Progenitor cell of endocrine pancreas (in vitro differentiated cells): Measurements from ENCODE around the gene CYP4F2. TPM values are rescaled to one million over a fixed set of nuclear protein-coding genes. Genes with fewer than 3 reads are reported as not detected.

ENCODE experiments used
- DNase-seq: peaks from one replicate; pipeline ENCODE4 v3.0.0; 2021; ENCODE audit warnings: low spot score; ENCODE audit not compliant: unreplicated experiment
- H3K27ac Mint-ChIP-seq: 2 replicates; pipeline ENCODE4 v1.8.0; 2021; ENCODE audit warnings: mild to moderate bottlenecking, moderate library complexity, mixed read lengths
- H3K27me3 Mint-ChIP-seq: 2 replicates; pipeline ENCODE4 v1.8.0; 2021; ENCODE audit warnings: mixed read lengths
- H3K36me3 Mint-ChIP-seq: 2 replicates; pipeline ENCODE4 v1.8.0; 2022; ENCODE audit warnings: mixed read lengths; ENCODE audit not compliant: insufficient read depth
- H3K4me1 Mint-ChIP-seq: 2 replicates; pipeline ENCODE4 v1.8.0; 2021; ENCODE audit warnings: low read depth, mixed read lengths
- H3K4me3 Mint-ChIP-seq: 2 replicates; pipeline ENCODE4 v1.8.0; 2021; ENCODE audit warnings: low read depth, mild to moderate bottlenecking, moderate library complexity, mixed read lengths
- H3K9me3 Mint-ChIP-seq: 2 replicates; pipeline ENCODE4 v1.8.0; 2021; ENCODE audit warnings: low read depth, mixed read lengths
- CTCF ChIP-seq: fragments of 200-600 bp; sonication (generic); IDR thresholded peaks from one replicate; pipeline ENCODE4 v1.5.0; 2021; ENCODE audit warnings: antibody characterized with exemption, mild to moderate bottlenecking; ENCODE audit not compliant: unreplicated experiment
- total RNA-seq: library from RNA; stranded (reverse); gene quantifications from 2 replicates; pipeline ENCODE4 v1.2.1, GENCODE V29; 2021

The CYP4F2 gene
- total RNA-seq, 1 donor from 2014 or later, result not detected

GRCh38 chr19:15926484-15926883, 28.6 kb upstream of the CYP4F2 start:
- DNase-seq, result no peak
- TF ChIP-seq CTCF, result no peak
- no peaks in the 10 kb centered on the region for H3K4me1 Mint-ChIP-seq
- H3K9me3 Mint-ChIP-seq, result peaks cover 73% of the 10 kb centered on the region
- peaks cover 10% of the 10 kb centered on the region for H3K36me3 Mint-ChIP-seq
- H3K27ac Mint-ChIP-seq, result no peak overlapping the region
- no peak overlapping the region for H3K4me3 Mint-ChIP-seq
- no peaks in the 10 kb centered on the region for H3K27me3 Mint-ChIP-seq

DNA sequence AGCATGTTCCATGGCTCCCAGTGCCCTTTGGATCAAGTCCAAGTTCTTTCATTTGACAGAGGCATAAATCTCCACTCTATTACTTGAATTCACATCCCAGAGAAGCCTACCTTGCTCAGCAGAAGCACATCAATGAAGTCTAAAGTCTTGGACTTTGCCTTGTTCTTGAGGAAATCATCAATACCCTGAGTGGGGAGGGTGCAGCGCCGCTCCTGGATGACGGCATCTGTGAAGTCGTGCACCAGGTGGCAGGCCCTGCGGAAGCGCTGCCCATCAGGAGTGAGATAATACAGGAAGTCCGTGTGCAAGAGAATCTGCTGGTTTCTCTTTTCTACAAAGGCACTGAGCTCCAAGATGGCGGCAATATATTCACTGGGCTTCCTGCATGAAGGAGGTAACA, 25.8 kb upstream of the CYP4F2 start:
- Mint-ChIP-seq H3K27ac (no peak overlapping the region), H3K4me3 (no peak overlapping the region), H3K9me3 (peaks cover 74% of the 10 kb centered on the region), H3K27me3 (no peaks in the 10 kb centered on the region), H3K4me1 (no peaks in the 10 kb centered on the region), H3K36me3 (peaks cover 8% of the 10 kb centered on the region)
- TF ChIP-seq CTCF, result no peak
- DNase-seq, result no peak

DNA sequence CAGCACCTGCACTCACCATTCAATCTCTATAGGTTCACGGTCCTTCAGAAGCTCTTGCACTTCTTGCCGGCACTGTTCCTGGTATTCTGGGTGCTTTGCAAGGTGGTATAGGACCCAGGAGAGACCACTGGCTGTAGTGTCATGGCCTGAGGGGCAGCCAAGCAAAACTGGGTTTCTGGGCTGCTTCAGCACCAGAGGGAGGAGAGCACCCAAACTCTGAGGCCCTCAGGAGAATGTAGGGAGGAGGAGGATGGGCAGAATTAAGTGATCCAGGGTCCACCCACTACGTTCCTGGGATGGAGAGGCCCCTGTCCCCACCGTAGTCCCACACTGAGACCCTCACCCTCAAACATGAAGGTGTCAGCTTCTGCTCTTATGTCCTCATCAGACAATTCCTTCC, 24.1 kb upstream of the CYP4F2 start:
- TF ChIP-seq CTCF, result no peak
- H3K4me3 Mint-ChIP-seq, result no peak overlapping the region
- H3K36me3 Mint-ChIP-seq, result peaks cover 6% of the 10 kb centered on the region
- no peaks in the 10 kb centered on the region for H3K27me3 Mint-ChIP-seq
- no peaks in the 10 kb centered on the region for H3K4me1 Mint-ChIP-seq
- H3K9me3 Mint-ChIP-seq, result peaks cover 72% of the 10 kb centered on the region
- H3K27ac Mint-ChIP-seq, result no peak overlapping the region
- no peak for DNase-seq

DNA sequence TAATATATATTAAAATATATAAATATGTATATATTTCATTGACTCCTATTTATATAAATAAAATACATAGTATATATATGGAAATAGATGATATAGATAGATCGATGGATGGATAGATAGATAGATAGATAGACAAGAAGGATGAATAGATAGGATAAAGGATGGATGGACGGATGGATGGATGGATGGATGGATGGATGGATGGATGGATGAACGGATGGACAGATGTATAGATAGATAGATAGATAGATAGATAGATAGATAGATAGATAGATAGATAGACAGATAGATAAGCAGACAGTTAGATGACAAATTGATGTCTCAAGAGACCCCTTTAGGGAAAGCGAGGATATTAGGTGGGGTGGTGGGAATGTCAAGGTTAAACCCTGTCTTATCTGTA, 21.4 kb upstream of the CYP4F2 start:
- H3K4me3 Mint-ChIP-seq, result no peak overlapping the region
- no peak for TF ChIP-seq CTCF
- H3K36me3 Mint-ChIP-seq, result peaks cover 1% of the 10 kb centered on the region
- DNase-seq, result no peak
- H3K4me1 Mint-ChIP-seq, result no peaks in the 10 kb centered on the region
- no peaks in the 10 kb centered on the region for H3K27me3 Mint-ChIP-seq
- H3K9me3 Mint-ChIP-seq, result peaks cover 69% of the 10 kb centered on the region
- no peak overlapping the region for H3K27ac Mint-ChIP-seq

DNA sequence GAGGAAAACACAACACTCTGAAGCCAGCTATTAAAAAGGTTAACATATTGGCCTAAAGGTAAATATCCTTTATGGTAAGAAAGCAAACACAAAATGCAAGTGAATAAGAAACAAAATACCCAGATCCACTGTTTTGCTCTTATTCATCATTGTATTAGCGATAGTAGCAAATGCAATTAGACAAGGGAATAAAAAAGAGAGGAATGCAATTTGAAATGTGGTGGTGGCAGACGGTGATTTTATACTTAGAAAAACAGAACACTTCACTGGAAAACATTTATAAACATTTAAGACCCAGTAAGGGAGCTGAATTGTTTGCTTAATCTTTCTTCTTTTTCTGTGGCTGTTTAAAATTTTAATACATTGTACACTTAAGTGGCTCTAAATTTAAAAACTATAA, 17.2 kb upstream of the CYP4F2 start:
- H3K4me3 Mint-ChIP-seq, result no peak overlapping the region
- no peak overlapping the region for H3K27ac Mint-ChIP-seq
- TF ChIP-seq CTCF, result no peak
- no peaks in the 10 kb centered on the region for H3K36me3 Mint-ChIP-seq
- DNase-seq, result no peak
- no peaks in the 10 kb centered on the region for H3K4me1 Mint-ChIP-seq
- no peaks in the 10 kb centered on the region for H3K27me3 Mint-ChIP-seq
- peaks cover 51% of the 10 kb centered on the region for H3K9me3 Mint-ChIP-seq
